ENCODE measurements around the gene TRPM1.

TRPM1 gene

GRCh38 chr15:30991255-30992235, 110.0 kb downstream of the TRPM1 start, which contains the start of gene MTMR10 (continued):
- TF ChIP-seq ZBTB26 (tag by site-specific recombination; optimal IDR thresholded peaks at IDR 0.05) (peak; percentile 80), ZNF768 (tag by site-specific recombination; IDR thresholded peaks at IDR 0.05) (no peak), ZNF114 (tag by site-specific recombination; IDR thresholded peaks at IDR 0.05) (no peak), ZNF600 (tag by site-specific recombination; IDR thresholded peaks at IDR 0.05) (peak; percentile 46; the same call in 1 of the 2 replicates), PATZ1 (tag by site-specific recombination; IDR thresholded peaks at IDR 0.05) (peak; percentile 40; the same call in 1 of the 2 replicates), HOXA7 (CRISPR knock-in tag; IDR thresholded peaks at IDR 0.05; ENCODE audit: borderline replicate concordance) (no peak), KLF9 (tag by site-specific recombination; IDR thresholded peaks at IDR 0.05; ENCODE audit: low read depth) (peak; percentile 25; the same call in 1 of the 2 replicates), KLF17 (tag by site-specific recombination; IDR thresholded peaks at IDR 0.05) (0 out of 2 replicates have a peak, but pooled peaks have one; percentile 34), GLIS1 (tag by site-specific recombination; IDR thresholded peaks at IDR 0.05) (peak; percentile 62), ZNF660 (tag by site-specific recombination; IDR thresholded peaks at IDR 0.05) (0 out of 2 replicates have a peak, but pooled peaks have one; percentile 26), ZNF560 (tag by site-specific recombination; IDR thresholded peaks at IDR 0.05; ENCODE audit: borderline replicate concordance) (no peak), ZNF610 (tag by site-specific recombination; IDR thresholded peaks at IDR 0.05; ENCODE audit: borderline replicate concordance) (no peak), ZBTB20 (tag by site-specific recombination; IDR thresholded peaks at IDR 0.05) (peak; percentile 82), ZNF341 (tag by site-specific recombination; IDR thresholded peaks at IDR 0.05; ENCODE audit: low read depth) (peak; percentile 74), KLF8 (tag by site-specific recombination; IDR thresholded peaks at IDR 0.05) (peak; percentile 79; the same call in 1 of the 2 replicates), ZNF221 (tag by site-specific recombination; IDR thresholded peaks at IDR 0.05; ENCODE audit: borderline replicate concordance) (no peak), ZNF274 (IDR thresholded peaks at IDR 0.05; ENCODE audit: low read length) (no peak), ZNF274 (tag by site-specific recombination; IDR thresholded peaks at IDR 0.05; ENCODE audit: borderline replicate concordance) (no peak), ZXDB (tag by site-specific recombination; IDR thresholded peaks at IDR 0.05) (peak; percentile 37; the same call in 1 of the 2 replicates), EGR2 (tag by site-specific recombination; IDR thresholded peaks at IDR 0.05; ENCODE audit: low read depth) (peak; percentile 36; the same call in 1 of the 2 replicates), KLF1 (tag by site-specific recombination; IDR thresholded peaks at IDR 0.05) (peak; percentile 64)
